ENCODE results near the gene ATG4A. TPM values are rescaled to one million over a fixed set of nuclear protein-coding genes. Genes with fewer than 3 reads are reported as not detected.

ATG4A gene
- total RNA-seq, 4 donors from 2014 or later: 9.3 to 23.3 (median 11.1) TPM

DNA sequence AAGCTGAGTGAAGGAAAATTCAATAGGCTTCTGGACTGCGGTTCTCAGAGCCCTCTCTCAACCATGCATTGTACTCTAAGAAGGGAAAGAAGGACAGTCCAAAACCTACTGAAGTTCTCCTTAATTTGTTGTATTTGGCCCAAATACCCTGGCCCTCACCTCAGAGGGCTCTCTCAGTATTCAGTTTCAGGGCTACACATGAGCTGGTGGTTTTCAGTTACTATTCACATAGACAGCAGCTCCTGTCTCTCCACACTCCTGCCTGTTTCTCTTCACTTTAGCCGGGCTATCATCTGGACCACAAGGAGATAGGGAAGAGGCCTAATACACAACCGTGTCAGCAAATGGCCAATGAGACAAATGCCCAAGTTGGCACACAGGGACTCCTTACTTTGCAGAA is 66.0 kb downstream of the ATG4A start:
- no peak overlapping the region for H3K4me3 ChIP-seq
- TF ChIP-seq POLR2A (IDR thresholded peaks at IDR 0.05) (no peak), EP300 (IDR thresholded peaks at IDR 0.05) (no peak)
- TF ChIP-seq, protein P1, sequence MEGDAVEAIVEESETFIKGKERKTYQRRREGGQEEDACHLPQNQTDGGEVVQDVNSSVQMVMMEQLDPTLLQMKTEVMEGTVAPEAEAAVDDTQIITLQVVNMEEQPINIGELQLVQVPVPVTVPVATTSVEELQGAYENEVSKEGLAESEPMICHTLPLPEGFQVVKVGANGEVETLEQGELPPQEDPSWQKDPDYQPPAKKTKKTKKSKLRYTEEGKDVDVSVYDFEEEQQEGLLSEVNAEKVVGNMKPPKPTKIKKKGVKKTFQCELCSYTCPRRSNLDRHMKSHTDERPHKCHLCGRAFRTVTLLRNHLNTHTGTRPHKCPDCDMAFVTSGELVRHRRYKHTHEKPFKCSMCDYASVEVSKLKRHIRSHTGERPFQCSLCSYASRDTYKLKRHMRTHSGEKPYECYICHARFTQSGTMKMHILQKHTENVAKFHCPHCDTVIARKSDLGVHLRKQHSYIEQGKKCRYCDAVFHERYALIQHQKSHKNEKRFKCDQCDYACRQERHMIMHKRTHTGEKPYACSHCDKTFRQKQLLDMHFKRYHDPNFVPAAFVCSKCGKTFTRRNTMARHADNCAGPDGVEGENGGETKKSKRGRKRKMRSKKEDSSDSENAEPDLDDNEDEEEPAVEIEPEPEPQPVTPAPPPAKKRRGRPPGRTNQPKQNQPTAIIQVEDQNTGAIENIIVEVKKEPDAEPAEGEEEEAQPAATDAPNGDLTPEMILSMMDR (IDR thresholded peaks at IDR 0.05): no peak
- no peaks in the 10 kb centered on the region for H3K4me1 ChIP-seq
- H3K27me3 ChIP-seq: peaks cover 0 to 8% of the 10 kb centered on the region in 2 donors
- no peak overlapping the region for H3K27ac ChIP-seq
- no peak for DNase-seq (ENCODE audit: low spot score in 2 of 2)
- H3K9me3 ChIP-seq: no peaks in the 10 kb centered on the region
- 78 to 94% methylated on average over 3 of the region's 3 CpGs for WGBS, 2 donors
- H3K36me3 ChIP-seq: peaks cover 0 to 13% (median 0%) of the 10 kb centered on the region in 3 donors

DNA sequence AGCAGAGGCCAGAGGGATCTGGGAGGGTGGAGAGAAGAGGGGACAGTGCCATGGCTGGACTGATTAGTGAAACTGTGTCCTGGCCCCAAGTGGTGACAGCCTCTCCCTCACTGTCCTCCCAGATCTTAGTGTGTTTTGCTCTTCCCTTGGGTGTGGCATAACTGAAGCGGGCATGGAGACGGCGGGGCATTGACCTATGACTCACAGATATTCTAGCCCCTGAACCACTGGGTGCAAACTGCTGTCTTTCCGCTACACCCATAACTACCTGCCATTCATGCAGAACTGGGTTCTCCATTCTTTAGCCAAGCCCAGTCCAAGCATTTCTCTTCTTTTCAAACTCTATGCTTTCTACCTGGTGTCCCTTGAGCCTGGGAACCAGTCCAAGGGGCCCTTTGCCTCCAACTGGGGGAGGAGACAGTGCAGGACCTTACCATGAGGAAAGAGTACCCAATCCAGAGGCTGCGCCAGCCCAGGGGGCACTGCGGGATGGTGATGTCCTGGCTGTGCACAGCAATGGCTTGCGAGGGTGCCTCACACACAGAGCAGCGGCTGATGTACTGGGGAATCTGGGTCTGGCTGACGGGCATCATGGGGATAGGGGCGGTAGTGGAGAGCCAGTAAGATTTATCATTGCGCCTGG is 67.6 kb downstream of the ATG4A start:
- H3K4me3 ChIP-seq: no peak overlapping the region
- TF ChIP-seq POLR2A (IDR thresholded peaks at IDR 0.05) (no peak), EP300 (IDR thresholded peaks at IDR 0.05) (no peak)
- TF ChIP-seq, protein P1 (IDR thresholded peaks at IDR 0.05): no peak
- no peaks in the 10 kb centered on the region for H3K9me3 ChIP-seq
- H3K4me1 ChIP-seq: no peaks in the 10 kb centered on the region
- H3K27ac ChIP-seq: no peak overlapping the region
- H3K27me3 ChIP-seq: peaks cover 0 to 4% of the 10 kb centered on the region in 2 donors
- H3K36me3 ChIP-seq: peaks cover 0 to 9% (median 0%) of the 10 kb centered on the region in 3 donors
- DNase-seq (ENCODE audit: low spot score in 2 of 2): no peak
- 89 to 92% methylated on average over 9 to 11 of the region's 11 CpGs for WGBS, 2 donors

DNA sequence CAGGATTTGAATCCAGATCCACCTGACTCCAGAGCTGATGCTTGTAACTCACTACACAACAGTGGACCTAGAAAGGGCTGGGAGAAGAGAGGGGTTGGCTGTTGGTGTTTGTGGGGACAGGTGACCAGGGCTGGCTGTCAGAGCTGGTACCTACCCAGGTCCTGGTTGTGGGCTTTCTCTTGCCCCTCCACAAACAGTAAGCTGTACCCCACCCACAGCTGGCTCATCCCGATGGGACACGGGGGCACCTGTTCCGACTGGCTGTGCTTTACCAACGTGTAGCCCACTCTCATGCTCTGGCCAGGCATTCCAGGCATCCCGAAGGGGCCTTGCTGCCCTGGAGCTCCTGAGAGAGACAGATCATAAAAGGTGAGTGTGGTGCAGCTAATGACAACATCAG is 68.7 kb downstream of the ATG4A start:
- no peaks in the 10 kb centered on the region for H3K4me1 ChIP-seq
- 63 to 100% methylated on average over 3 to 5 of the region's 5 CpGs for WGBS, 2 donors
- H3K9me3 ChIP-seq: no peaks in the 10 kb centered on the region
- no peak for DNase-seq (ENCODE audit: low spot score in 2 of 2)
- H3K27ac ChIP-seq: no peak overlapping the region
- H3K27me3 ChIP-seq: peaks cover 0 to 4% of the 10 kb centered on the region in 2 donors
- no peak overlapping the region for H3K4me3 ChIP-seq
- peaks cover 0 to 6% (median 0%) of the 10 kb centered on the region in 3 donors for H3K36me3 ChIP-seq
- TF ChIP-seq, protein P1 (IDR thresholded peaks at IDR 0.05): no peak
- TF ChIP-seq POLR2A (IDR thresholded peaks at IDR 0.05) (no peak), EP300 (IDR thresholded peaks at IDR 0.05) (no peak)

DNA sequence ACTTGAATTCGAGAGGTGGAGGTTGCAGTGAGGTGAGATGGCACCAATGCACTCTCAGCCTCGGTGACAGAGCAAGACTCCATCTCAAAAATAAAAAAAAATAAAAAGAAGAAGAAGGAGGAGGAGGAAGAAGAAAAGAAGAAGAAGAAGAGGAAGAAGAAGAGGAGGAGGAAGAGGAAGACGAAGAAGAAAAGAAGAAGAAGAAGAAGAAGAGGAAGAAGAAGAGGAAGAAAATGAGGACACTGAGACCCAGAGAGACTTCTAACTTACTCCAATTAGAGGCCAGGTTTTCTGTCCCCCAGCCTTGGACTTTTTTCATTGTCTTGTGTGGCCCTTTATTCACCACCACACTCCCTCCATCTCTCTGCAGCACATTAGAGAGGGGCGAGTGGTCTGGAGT is 70.7 kb downstream of the ATG4A start:
- Histone ChIP-seq H3K27me3 (peaks cover 0 to 4% of the 10 kb centered on the region in 2 donors), H3K36me3 (no peaks in the 10 kb centered on the region), H3K27ac (no peak overlapping the region), H3K4me3 (no peak overlapping the region), H3K9me3 (no peaks in the 10 kb centered on the region), H3K4me1 (no peaks in the 10 kb centered on the region)
- 77 to 82% methylated on average over 4 of the region's 4 CpGs for WGBS, 2 donors
- no peak for DNase-seq (ENCODE audit: low spot score in 2 of 2)
- TF ChIP-seq EP300 (IDR thresholded peaks at IDR 0.05): no peak
- TF ChIP-seq, protein P1 (IDR thresholded peaks at IDR 0.05): no peak
- TF ChIP-seq POLR2A (IDR thresholded peaks at IDR 0.05): no peak

DNA sequence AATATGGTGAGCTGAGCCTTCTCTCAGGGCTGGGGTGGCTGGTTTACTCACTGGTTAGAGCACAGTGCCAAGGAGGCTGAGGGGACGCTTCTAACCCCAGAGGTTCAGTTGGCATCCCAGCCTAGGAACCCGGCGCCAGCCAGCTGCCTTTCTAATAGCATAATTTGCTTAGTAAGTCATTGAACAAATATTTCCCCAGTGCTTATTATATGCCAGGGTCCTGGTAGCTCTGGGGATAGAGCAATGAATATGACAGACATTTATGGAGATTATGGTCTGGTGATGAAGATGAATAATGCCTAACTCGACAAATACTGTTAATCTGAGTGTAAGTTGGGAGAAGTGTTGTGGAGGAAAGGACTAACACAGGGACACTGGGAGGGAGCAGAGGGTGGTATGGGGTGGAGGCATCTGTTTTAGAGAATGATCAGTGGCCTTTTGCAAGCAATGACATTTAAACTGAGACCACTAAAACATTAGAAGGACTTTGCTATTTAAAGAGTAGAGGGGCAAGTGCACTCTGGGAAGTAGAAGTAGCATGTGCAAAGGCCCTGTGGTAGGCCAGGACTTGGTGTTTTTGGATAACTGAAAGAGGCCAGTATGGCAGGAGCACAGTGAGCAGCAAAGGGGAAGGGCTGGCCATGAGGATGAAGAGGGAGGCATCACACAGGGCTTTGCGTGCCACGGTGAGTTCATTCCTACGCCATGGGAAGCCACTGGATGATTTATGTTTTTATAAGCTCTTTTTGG is 71.9 kb downstream of the ATG4A start:
- peaks cover 0 to 4% of the 10 kb centered on the region in 2 donors for H3K27me3 ChIP-seq
- no peaks in the 10 kb centered on the region for H3K36me3 ChIP-seq
- no peaks in the 10 kb centered on the region for H3K9me3 ChIP-seq
- TF ChIP-seq, protein P1 (IDR thresholded peaks at IDR 0.05): no peak
- TF ChIP-seq EP300 (IDR thresholded peaks at IDR 0.05): no peak
- TF ChIP-seq POLR2A (IDR thresholded peaks at IDR 0.05): no peak
- no peak overlapping the region for H3K27ac ChIP-seq
- H3K4me3 ChIP-seq: no peak overlapping the region
- 86 to 97% methylated on average over 7 of the region's 7 CpGs for WGBS, 2 donors
- DNase-seq (ENCODE audit: low spot score in 2 of 2): no peak
- H3K4me1 ChIP-seq: no peaks in the 10 kb centered on the region

Data from tibial nerve (tissue), 4 donors.